GM12873 (cell line): ENCODE results near the gene NIT2.

Experiments
- TF ChIP-seq, protein P1 (sequence below): IDR thresholded peaks from 2 replicates; pipeline ENCODE4 v1.5.1; 2012; ENCODE audit warnings: low read depth, mild to moderate bottlenecking, moderate library complexity, low read length, control low read depth; ENCODE audit not compliant: insufficient read depth; ENCODE audit errors: missing control alignments

The NIT2 gene

DNA sequence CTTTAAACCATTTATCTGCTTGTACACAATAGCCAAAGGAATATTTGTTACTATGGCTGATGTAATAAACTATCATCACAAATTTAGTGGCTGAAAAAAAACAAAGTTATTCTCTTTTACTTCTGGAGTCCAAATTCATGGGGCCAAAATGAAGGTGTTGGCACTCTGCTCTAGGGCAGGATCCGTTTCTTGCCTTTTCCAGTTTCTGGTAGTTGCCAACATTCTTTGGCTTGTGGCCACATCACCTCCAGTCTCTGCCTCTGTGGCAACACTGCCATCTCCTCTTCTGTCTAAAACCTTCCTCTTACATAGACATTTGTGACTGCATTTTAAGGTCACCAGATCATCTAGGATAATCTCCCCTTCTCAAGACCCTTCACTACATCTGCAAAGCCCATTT is 27.3 kb downstream of the NIT2 start:
- TF ChIP-seq, protein P1, sequence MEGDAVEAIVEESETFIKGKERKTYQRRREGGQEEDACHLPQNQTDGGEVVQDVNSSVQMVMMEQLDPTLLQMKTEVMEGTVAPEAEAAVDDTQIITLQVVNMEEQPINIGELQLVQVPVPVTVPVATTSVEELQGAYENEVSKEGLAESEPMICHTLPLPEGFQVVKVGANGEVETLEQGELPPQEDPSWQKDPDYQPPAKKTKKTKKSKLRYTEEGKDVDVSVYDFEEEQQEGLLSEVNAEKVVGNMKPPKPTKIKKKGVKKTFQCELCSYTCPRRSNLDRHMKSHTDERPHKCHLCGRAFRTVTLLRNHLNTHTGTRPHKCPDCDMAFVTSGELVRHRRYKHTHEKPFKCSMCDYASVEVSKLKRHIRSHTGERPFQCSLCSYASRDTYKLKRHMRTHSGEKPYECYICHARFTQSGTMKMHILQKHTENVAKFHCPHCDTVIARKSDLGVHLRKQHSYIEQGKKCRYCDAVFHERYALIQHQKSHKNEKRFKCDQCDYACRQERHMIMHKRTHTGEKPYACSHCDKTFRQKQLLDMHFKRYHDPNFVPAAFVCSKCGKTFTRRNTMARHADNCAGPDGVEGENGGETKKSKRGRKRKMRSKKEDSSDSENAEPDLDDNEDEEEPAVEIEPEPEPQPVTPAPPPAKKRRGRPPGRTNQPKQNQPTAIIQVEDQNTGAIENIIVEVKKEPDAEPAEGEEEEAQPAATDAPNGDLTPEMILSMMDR, result no peak

DNA sequence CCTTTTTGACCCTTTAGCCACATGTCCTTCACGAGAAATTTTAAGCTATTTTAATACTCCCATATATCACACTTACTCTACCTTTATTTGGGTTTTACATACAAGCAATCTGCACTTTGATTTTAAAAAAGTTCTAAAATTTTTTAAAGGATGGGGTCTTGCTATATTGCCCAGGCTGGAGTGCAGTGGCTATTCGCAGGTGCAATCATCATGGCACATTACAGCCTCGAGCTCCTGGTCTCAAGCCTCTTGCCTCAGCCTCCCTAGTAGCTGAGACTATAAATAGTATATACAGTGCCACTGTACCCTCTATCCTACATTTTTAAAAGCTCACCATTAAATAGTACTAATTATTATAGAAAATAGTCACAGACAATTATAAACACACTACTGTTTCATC is 29.9 kb downstream of the NIT2 start:
- TF ChIP-seq, protein P1, result no peak

DNA sequence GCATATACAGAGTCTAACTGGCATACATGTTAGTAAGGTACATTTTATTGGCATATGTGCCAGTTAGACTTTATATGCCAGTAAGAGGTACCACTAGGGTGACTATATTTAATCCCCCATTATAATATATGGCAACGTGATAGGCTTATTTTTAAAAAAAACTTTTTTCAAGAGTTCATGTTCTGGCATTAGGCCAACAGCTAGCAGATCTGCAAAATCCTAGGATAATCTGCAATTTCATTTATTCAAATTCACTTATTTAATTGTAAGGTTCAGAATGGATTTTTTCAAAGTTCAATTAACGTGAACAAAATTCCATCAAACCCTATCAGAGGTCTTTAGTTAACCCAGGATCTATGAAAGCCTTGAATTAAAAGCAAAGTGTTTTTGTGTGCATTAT is 31.9 kb downstream of the NIT2 start:
- TF ChIP-seq, protein P1, result no peak

DNA sequence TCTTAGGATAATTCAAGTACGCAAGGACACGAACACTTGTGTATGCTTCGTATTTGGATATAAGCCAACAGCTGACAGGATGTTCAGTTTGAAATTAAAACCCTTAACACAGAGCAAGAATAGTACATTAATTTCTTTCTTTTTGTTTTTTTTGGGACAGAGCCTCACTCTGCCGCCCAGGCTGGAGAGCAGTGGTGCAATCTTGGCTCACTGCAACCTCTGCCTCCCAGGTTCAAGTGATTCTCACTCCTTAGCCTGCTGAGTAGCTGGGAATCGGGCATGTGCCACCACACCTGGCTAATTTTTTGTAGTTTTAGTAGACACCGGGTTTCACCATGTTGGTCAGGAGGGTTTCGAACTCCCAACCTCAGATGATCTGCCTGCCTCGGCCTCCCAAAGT is 33.9 kb downstream of the NIT2 start:
- TF ChIP-seq, protein P1, result no peak

DNA sequence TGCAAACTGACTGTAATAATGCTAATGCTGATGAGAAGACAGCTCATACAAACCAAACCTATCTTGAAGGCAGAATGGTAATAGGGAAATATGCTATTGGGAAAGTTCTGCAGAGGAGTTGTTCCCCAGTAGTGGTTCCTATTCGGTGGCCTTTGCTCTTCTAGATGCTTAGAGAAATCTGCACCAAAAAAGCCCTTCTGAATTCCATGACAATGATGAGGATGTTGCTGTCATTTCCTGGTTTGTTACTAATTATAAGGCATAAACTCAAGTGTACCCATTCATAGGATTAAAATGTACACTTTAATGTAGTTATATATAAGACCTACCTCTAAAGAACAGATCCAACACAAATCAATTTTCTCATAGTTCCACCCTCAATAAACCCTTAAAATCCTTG is 36.2 kb downstream of the NIT2 start:
- TF ChIP-seq, protein P1, result no peak

DNA sequence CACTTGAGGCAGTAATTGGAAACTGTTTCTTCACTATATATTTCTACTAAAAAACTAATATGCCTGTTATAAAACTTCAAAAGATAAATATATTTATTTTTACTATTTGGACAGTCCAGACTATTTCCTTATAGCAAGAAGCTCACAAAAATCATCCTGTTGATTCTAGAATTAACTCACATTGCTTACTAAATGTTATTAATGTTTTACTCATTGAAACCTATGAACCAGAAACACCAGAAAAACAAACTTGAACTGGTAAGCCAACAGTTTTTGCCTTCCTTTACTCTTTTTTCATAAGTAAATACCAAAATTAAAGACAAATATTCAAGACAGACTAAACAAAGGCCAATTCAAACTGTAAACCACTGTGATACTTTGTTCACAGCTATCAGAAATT is 40.0 kb downstream of the NIT2 start:
- TF ChIP-seq, protein P1, result no peak

DNA sequence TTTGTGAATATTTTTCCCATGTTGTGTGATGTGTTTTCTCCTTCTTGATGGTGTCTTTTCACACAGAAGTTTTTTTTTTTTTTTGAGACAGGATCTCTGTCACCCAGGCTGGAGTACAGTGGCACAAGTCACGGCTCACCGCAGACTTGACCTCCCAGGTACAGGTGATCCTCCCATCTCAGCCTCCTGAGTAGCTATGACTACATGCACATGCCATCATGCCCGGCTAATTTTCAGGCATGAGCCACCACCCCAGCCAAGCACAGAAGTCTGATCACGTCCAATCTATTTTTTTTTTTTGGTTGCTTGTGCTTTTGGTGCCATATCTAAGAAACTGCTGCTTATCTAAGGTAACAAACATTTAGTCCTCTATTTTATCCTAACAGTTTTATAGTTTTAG is 41.7 kb downstream of the NIT2 start:
- TF ChIP-seq, protein P1, result no peak
